DND-41 (cell line): ENCODE data around the gene GPNMB.

Experiments
- ATAC-seq: fragments of 200-7000 bp; cut with Tn5 transposase; 3 replicates; pipeline ENCODE4 v1.9.1; 2021; ENCODE audit warnings: low read depth; ENCODE audit not compliant: insufficient read depth
- DNase-seq: peaks from one replicate; pipeline ENCODE4 v3.0.0-alpha.2; 2020
- H2AFZ ChIP-seq: 2 replicates; pipeline ENCODE4 v1.6.0; 2012; ENCODE audit warnings: low read depth, low read length
- H3K27ac ChIP-seq: 2 replicates; pipeline ENCODE4 v1.5.1; 2012; ENCODE audit warnings: low read length, inconsistent platforms
- H3K27me3 ChIP-seq: fragments of 200-600 bp; sonication (generic); 2 replicates; pipeline ENCODE4 v1.6.0; 2012; ENCODE audit warnings: low read length, mild to moderate bottlenecking, inconsistent platforms; ENCODE audit not compliant: insufficient read depth, poor library complexity
- H3K36me3 ChIP-seq: 2 replicates; pipeline ENCODE4 v1.5.1; 2012; ENCODE audit warnings: low read length, inconsistent platforms; ENCODE audit not compliant: insufficient read depth
- H3K4me1 ChIP-seq: 2 replicates; pipeline ENCODE4 v1.5.1; 2012; ENCODE audit warnings: mild to moderate bottlenecking, low read length; ENCODE audit not compliant: insufficient read depth
- H3K4me2 ChIP-seq: 2 replicates; pipeline ENCODE4 v1.6.0; 2012; ENCODE audit warnings: mild to moderate bottlenecking, moderate library complexity, low read length, inconsistent platforms; ENCODE audit not compliant: insufficient read depth
- H3K4me3 ChIP-seq, 2 experiments: fragments of 200-600 bp in 1 of 2; shearing (Covaris generic) in 1 of 2; 2 replicates each; pipeline ENCODE4 v1.5.1; 2012 to 2016; ENCODE audit warnings: inconsistent platforms in 2 of 2, low read length in 2 of 2, mild to moderate bottlenecking in 2 of 2, low read depth in 1 of 2, moderate library complexity in 1 of 2
- H3K79me2 ChIP-seq: 2 replicates; pipeline ENCODE4 v1.6.0; 2012; ENCODE audit warnings: low read length, inconsistent platforms; ENCODE audit not compliant: insufficient read depth
- H3K9ac ChIP-seq: 2 replicates; pipeline ENCODE4 v1.6.0; 2012; ENCODE audit warnings: low read depth, mild to moderate bottlenecking, inconsistent platforms, low read length, moderate library complexity
- H3K9me3 ChIP-seq: 2 replicates; pipeline ENCODE4 v1.5.1; 2012; ENCODE audit warnings: low read length, moderate library complexity, mild to moderate bottlenecking, inconsistent platforms; ENCODE audit not compliant: insufficient read depth, severe bottlenecking
- H4K20me1 ChIP-seq: 2 replicates; pipeline ENCODE4 v1.6.0; 2012; ENCODE audit warnings: low read length; ENCODE audit not compliant: insufficient read depth
- CTCF ChIP-seq: IDR thresholded peaks from 2 replicates; pipeline ENCODE4 v1.5.1; 2012; ENCODE audit warnings: borderline replicate concordance, low read length, moderate library complexity, mild to moderate bottlenecking; ENCODE audit not compliant: poor library complexity, severe bottlenecking; ENCODE audit errors: extremely low read depth
- EZH2 ChIP-seq: IDR thresholded peaks from 3 replicates; pipeline ENCODE4 v1.6.1; 2012; ENCODE audit warnings: borderline replicate concordance, low read depth, mild to moderate bottlenecking, moderate library complexity, low read length, inconsistent platforms; ENCODE audit not compliant: severe bottlenecking

GPNMB gene

GRCh38 chr7:23293500-23294073 is 47.0 kb downstream of the GPNMB start:
- Histone ChIP-seq H3K79me2 (no peaks in the 10 kb centered on the region), H3K4me1 (peaks cover 14% of the 10 kb centered on the region), H3K36me3 (no peaks in the 10 kb centered on the region), H2AFZ (no peak overlapping the region), H3K4me2 (no peak overlapping the region), H3K9ac (no peak overlapping the region), H3K4me3 (no peak overlapping the region), H3K9me3 (no peaks in the 10 kb centered on the region), H4K20me1 (no peaks in the 10 kb centered on the region), H3K27ac (no peak overlapping the region), H3K27me3 (no peaks in the 10 kb centered on the region)
- DNase-seq (no peak), ATAC-seq (no peak)
- no peak for TF ChIP-seq CTCF
- TF ChIP-seq EZH2 = no peak

- no peak overlapping the region for H3K27ac ChIP-seq
- H3K9ac ChIP-seq = no peak overlapping the region
- H3K36me3 ChIP-seq = no peaks in the 10 kb centered on the region; the same call in 1 of the 2 replicates
- H3K9me3 ChIP-seq = no peaks in the 10 kb centered on the region
- H3K27me3 ChIP-seq = no peaks in the 10 kb centered on the region
- no peak overlapping the region for H3K4me2 ChIP-seq
- DNase-seq = no peak
- peaks cover 14% of the 10 kb centered on the region for H3K4me1 ChIP-seq
- no peaks in the 10 kb centered on the region for H4K20me1 ChIP-seq
- no peak overlapping the region; the same call in 1 of the 2 replicates for H2AFZ ChIP-seq
- TF ChIP-seq EZH2 = no peak
- H3K4me3 ChIP-seq = no peak overlapping the region
- ATAC-seq = no peak
- H3K79me2 ChIP-seq = peaks cover 9% of the 10 kb centered on the region
These were observed 48.2 kb downstream of the GPNMB start for GRCh38 chr7:23294549-23295400.

- Histone ChIP-seq H2AFZ (no peak overlapping the region; the same call in 1 of the 2 replicates), H3K9me3 (no peaks in the 10 kb centered on the region), H3K4me2 (no peak overlapping the region), H3K79me2 (peaks cover 15% of the 10 kb centered on the region), H3K9ac (no peak overlapping the region), H3K4me3 (no peak overlapping the region), H4K20me1 (peaks cover 3% of the 10 kb centered on the region; the same call in 1 of the 2 replicates), H3K36me3 (no peaks in the 10 kb centered on the region; the same call in 1 of the 2 replicates), H3K27ac (no peak overlapping the region), H3K4me1 (peaks cover 20% of the 10 kb centered on the region), H3K27me3 (no peaks in the 10 kb centered on the region)
- no peak for TF ChIP-seq CTCF
- TF ChIP-seq EZH2 = no peak
- DNase-seq (no peak), ATAC-seq (no peak)
These were observed 48.8 kb downstream of the GPNMB start for GRCh38 chr7:23295401-23295697.

GRCh38 chr7:23298141-23298881 is 51.7 kb downstream of the GPNMB start:
- peak overlapping the region in 1 of 2 experiments; percentile 100; a peak in 3 of 4 replicates for H3K4me3 ChIP-seq
- no peaks in the 10 kb centered on the region for H3K27me3 ChIP-seq
- peaks cover 14% of the 10 kb centered on the region; the same call in 1 of the 2 replicates for H4K20me1 ChIP-seq
- H3K79me2 ChIP-seq = peaks cover 42% of the 10 kb centered on the region
- ATAC-seq (no peak), DNase-seq (no peak)
- H3K4me1 ChIP-seq = peaks cover 45% of the 10 kb centered on the region
- H3K9ac ChIP-seq = peak overlapping the region; percentile 96
- H2AFZ ChIP-seq = peak overlapping the region; percentile 84
- H3K9me3 ChIP-seq = no peaks in the 10 kb centered on the region
- peaks cover 22% of the 10 kb centered on the region for H3K36me3 ChIP-seq
- no peak for TF ChIP-seq CTCF
- no peak for TF ChIP-seq EZH2
- H3K27ac ChIP-seq = peak overlapping the region; percentile 85
- peak overlapping the region; percentile 95 for H3K4me2 ChIP-seq
